Neural cell (in vitro differentiated cells): ENCODE results near the gene SHC1.

Experiments used
- EZH2 ChIP-seq: fragments of 200-600, 300-800 bp; shearing (Covaris generic), sonication (generic); IDR thresholded peaks from 2 replicates; pipeline ENCODE4 v1.6.1; 2014; ENCODE audit warnings: antibody characterized with exemption, low read length, borderline replicate concordance, mild to moderate bottlenecking; ENCODE audit not compliant: insufficient read depth, poor library complexity, severe bottlenecking
- POLR2AphosphoS5 ChIP-seq: IDR thresholded peaks from 2 replicates; pipeline ENCODE4 v1.6.1; 2012
- RAD21 ChIP-seq: fragments of 450-650 bp; conservative IDR thresholded peaks from 2 replicates; pipeline ENCODE4 v1.6.1; 2014; ENCODE audit warnings: antibody characterized with exemption, mild to moderate bottlenecking, moderate library complexity
- SMC3 ChIP-seq: fragments of 450-650 bp; conservative IDR thresholded peaks from 2 replicates; pipeline ENCODE4 v1.6.1; 2014; ENCODE audit warnings: antibody characterized with exemption, mild to moderate bottlenecking, moderate library complexity; ENCODE audit not compliant: poor library complexity
- TAF1 ChIP-seq: IDR thresholded peaks from 2 replicates; pipeline ENCODE4 v1.6.1; 2012; ENCODE audit warnings: low read depth
- TF ChIP-seq, protein P1 (sequence below): fragments of 450-650 bp; IDR thresholded peaks from 2 replicates; pipeline ENCODE4 v1.5.1; 2014; ENCODE audit warnings: antibody characterized with exemption, mild to moderate bottlenecking, moderate library complexity; ENCODE audit not compliant: poor library complexity, severe bottlenecking
- TF ChIP-seq, protein P2 (sequence below): IDR thresholded peaks from 2 replicates; pipeline ENCODE4 v1.6.1; 2012; ENCODE audit warnings: borderline replicate concordance

DNA sequence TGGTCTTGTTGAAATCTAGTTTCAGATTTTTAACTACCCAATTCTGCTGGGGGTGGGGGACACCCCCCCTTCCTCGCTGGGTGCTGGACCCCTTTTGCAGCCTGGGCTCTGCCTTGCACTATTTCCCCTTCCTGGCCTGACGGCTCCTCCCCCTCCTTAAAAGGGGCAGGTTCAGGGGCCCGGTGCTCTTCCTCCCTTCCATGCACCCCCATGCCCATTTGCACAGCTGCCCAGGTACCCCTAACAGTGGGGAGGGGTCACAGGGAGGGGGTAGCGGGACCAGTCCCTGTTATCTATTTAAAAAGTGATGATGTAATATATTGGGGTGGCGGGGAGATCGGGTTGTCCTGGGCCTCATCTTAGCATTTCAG lies 47.4 kb upstream of the SHC1 start:
- TF ChIP-seq, protein P1, sequence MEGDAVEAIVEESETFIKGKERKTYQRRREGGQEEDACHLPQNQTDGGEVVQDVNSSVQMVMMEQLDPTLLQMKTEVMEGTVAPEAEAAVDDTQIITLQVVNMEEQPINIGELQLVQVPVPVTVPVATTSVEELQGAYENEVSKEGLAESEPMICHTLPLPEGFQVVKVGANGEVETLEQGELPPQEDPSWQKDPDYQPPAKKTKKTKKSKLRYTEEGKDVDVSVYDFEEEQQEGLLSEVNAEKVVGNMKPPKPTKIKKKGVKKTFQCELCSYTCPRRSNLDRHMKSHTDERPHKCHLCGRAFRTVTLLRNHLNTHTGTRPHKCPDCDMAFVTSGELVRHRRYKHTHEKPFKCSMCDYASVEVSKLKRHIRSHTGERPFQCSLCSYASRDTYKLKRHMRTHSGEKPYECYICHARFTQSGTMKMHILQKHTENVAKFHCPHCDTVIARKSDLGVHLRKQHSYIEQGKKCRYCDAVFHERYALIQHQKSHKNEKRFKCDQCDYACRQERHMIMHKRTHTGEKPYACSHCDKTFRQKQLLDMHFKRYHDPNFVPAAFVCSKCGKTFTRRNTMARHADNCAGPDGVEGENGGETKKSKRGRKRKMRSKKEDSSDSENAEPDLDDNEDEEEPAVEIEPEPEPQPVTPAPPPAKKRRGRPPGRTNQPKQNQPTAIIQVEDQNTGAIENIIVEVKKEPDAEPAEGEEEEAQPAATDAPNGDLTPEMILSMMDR, result no peak
- TF ChIP-seq SMC3, result no peak
- no peak for TF ChIP-seq EZH2
- TF ChIP-seq TAF1, result no peak
- no peak for TF ChIP-seq POLR2AphosphoS5
- TF ChIP-seq RAD21, result no peak
- TF ChIP-seq, protein P2, sequence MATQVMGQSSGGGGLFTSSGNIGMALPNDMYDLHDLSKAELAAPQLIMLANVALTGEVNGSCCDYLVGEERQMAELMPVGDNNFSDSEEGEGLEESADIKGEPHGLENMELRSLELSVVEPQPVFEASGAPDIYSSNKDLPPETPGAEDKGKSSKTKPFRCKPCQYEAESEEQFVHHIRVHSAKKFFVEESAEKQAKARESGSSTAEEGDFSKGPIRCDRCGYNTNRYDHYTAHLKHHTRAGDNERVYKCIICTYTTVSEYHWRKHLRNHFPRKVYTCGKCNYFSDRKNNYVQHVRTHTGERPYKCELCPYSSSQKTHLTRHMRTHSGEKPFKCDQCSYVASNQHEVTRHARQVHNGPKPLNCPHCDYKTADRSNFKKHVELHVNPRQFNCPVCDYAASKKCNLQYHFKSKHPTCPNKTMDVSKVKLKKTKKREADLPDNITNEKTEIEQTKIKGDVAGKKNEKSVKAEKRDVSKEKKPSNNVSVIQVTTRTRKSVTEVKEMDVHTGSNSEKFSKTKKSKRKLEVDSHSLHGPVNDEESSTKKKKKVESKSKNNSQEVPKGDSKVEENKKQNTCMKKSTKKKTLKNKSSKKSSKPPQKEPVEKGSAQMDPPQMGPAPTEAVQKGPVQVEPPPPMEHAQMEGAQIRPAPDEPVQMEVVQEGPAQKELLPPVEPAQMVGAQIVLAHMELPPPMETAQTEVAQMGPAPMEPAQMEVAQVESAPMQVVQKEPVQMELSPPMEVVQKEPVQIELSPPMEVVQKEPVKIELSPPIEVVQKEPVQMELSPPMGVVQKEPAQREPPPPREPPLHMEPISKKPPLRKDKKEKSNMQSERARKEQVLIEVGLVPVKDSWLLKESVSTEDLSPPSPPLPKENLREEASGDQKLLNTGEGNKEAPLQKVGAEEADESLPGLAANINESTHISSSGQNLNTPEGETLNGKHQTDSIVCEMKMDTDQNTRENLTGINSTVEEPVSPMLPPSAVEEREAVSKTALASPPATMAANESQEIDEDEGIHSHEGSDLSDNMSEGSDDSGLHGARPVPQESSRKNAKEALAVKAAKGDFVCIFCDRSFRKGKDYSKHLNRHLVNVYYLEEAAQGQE, result no peak
